Right cardiac atrium (tissue), 5 donors: ENCODE measurements around the gene PKNOX1. TPM values are rescaled to one million over a fixed set of nuclear protein-coding genes. Genes with fewer than 3 reads are reported as not detected.

Source experiments
- microRNA-seq, 2 donors: library from miRNA; unstranded; fragments of <30 nt; microRNA quantifications; one replicate each; pipeline ENCODE4 v1.2.0, GENCODE V29; 2020 to 2021
- polyA plus RNA-seq: library from polyadenylated mRNA; stranded (reverse); fragments of 200-250 nt; gene quantifications from one replicate; pipeline ENCODE4 v1.2.3, GENCODE V29; 2013
- total RNA-seq, 4 donors: library from RNA; stranded (reverse); fragmentation: NEBNext Ultra II Directional; extraction: Animal tissue kit (Norgen Biotek cat#: 25700); gene quantifications; one replicate each; pipeline ENCODE4 v1.2.1, GENCODE V29; 2021
- donor health status: healthy with polysubstance abuse.
- donor health status: DM: no; HTN: yes; CAD: no.
- donor health status: DM: no; HTN: no; CAD: no.
- donor health status: DM: no; HTN: yes; CAD: no; lungs with severe emphysema.
- donor health status: DM: yes; HTN: yes; CAD: no.

The PKNOX1 gene
- total and polyA plus RNA-seq, 5 donors = 3.7 to 9.0 (median 7.4) TPM

Small RNA genes within 50 kb of the gene (microRNA-seq; reads per million reads assigned to microRNA genes)
- gene MIR5692B = 0 reads per million in 2 donors

Other genes starting within 250 kb of the PKNOX1 start
- 1 to 10 TPM; 4.3 to 7.7 (median 5.3) TPM for gene WDR4, start 95.0 kb upstream of the PKNOX1 start, total RNA-seq
- gene WDR4, start 95.0 kb upstream of the PKNOX1 start, polyA plus RNA-seq = 3.7 TPM
- 10 to 100 TPM; 48.0 to 52.2 (median 50.7) TPM for gene NDUFV3, start 81.3 kb upstream of the PKNOX1 start, total RNA-seq
- gene NDUFV3, start 81.3 kb upstream of the PKNOX1 start, polyA plus RNA-seq = 45.4 TPM
- gene ERVH48-1, start 48.9 kb upstream of the PKNOX1 start, total RNA-seq = not detected
- gene ERVH48-1, start 48.9 kb upstream of the PKNOX1 start, polyA plus RNA-seq = 0.07 TPM
- 10 to 100 TPM in 3 of 4 donors, 1 to 10 TPM in 1; 4.8 to 13.3 (median 10.7) TPM for gene CBS, start 101.3 kb downstream of the PKNOX1 start, total RNA-seq
- 9.0 TPM for gene CBS, start 101.3 kb downstream of the PKNOX1 start, polyA plus RNA-seq
- 10 to 100 TPM in 3 of 4 donors, 1 to 10 TPM in 1; 8.1 to 25.9 (median 15.8) TPM for gene U2AF1, start 133.0 kb downstream of the PKNOX1 start, total RNA-seq
- 42.8 TPM for gene U2AF1, start 133.0 kb downstream of the PKNOX1 start, polyA plus RNA-seq
- gene CRYAA, start 194.4 kb downstream of the PKNOX1 start, total RNA-seq = not detected
- not detected for gene CRYAA, start 194.4 kb downstream of the PKNOX1 start, polyA plus RNA-seq